HG02759 (cell line): ENCODE measurements around the gene TOPAZ1.

Source experiments
- ATAC-seq: cut with Tn5 transposase; IDR thresholded peaks from one replicate; pipeline ENCODE4 v1.9.1; 2021; ENCODE audit warnings: mild to moderate bottlenecking, moderate library complexity; ENCODE audit not compliant: unreplicated experiment

The TOPAZ1 gene

GRCh38 chr3:44241706-44242105 is at the start of gene TOPAZ1:
TSS of gene TOPAZ1 (plus strand) at chr3:44241886. CDS start at chr3:44242054, 168 bp downstream.
- no peak for ATAC-seq

- no peak for ATAC-seq
These were observed 43.1 kb upstream of the TOPAZ1 start for GRCh38 chr3:44198284-44199269.

- ATAC-seq: no peak
These were observed 35.4 kb upstream of the TOPAZ1 start for GRCh38 chr3:44206261-44206660.

GRCh38 chr3:44206862-44207652 is 34.6 kb upstream of the TOPAZ1 start:
- ATAC-seq: no peak

- no peak for ATAC-seq
These were observed 33.6 kb upstream of the TOPAZ1 start for GRCh38 chr3:44208086-44208485.

GRCh38 chr3:44208568-44208967 is 33.1 kb upstream of the TOPAZ1 start:
- ATAC-seq: no peak

- no peak for ATAC-seq
These were observed 30.7 kb upstream of the TOPAZ1 start for GRCh38 chr3:44210967-44211366.

GRCh38 chr3:44222337-44222736 is 19.3 kb upstream of the TOPAZ1 start:
- no peak for ATAC-seq

GRCh38 chr3:44223299-44223698 is 18.4 kb upstream of the TOPAZ1 start:
- ATAC-seq: no peak

GRCh38 chr3:44224131-44224530 is 17.6 kb upstream of the TOPAZ1 start:
- no peak for ATAC-seq

- ATAC-seq: no peak
These were observed 15.1 kb upstream of the TOPAZ1 start for GRCh38 chr3:44226573-44226972.

- ATAC-seq: no peak
These were observed 14.1 kb upstream of the TOPAZ1 start for GRCh38 chr3:44227632-44228031.

GRCh38 chr3:44228900-44229299 is 12.8 kb upstream of the TOPAZ1 start:
- ATAC-seq: no peak

- no peak for ATAC-seq
These were observed 9.3 kb upstream of the TOPAZ1 start for GRCh38 chr3:44232407-44232806.

GRCh38 chr3:44234648-44235268 is 6.9 kb upstream of the TOPAZ1 start:
- no peak for ATAC-seq

- ATAC-seq: no peak
These were observed 5.8 kb upstream of the TOPAZ1 start for GRCh38 chr3:44235604-44236484.

- ATAC-seq: no peak
These were observed 5.2 kb upstream of the TOPAZ1 start for GRCh38 chr3:44236485-44236908.

GRCh38 chr3:44237161-44237560 is 4.5 kb upstream of the TOPAZ1 start:
- no peak for ATAC-seq

- ATAC-seq: no peak
These were observed 4.0 kb upstream of the TOPAZ1 start for GRCh38 chr3:44237665-44238064.

- ATAC-seq: no peak
These were observed 2.8 kb upstream of the TOPAZ1 start for GRCh38 chr3:44238889-44239288.
